ENCODE data around the gene STMN1. TPM values are rescaled to one million over a fixed set of nuclear protein-coding genes. Genes with fewer than 3 reads are reported as not detected.

The STMN1 gene
- 10 to 100 TPM; 40.3 to 59.5 (median 47.8) TPM for total RNA-seq
- polyA plus RNA-seq = 100 to 1,000 TPM in 1 of 3 donors, 10 to 100 TPM in 2; 48.4 to 174 (median 95.8) TPM
- long read RNA-seq, donor 1, transcript STMN1-206 (5 exons, 1,504 nt) = major isoform, 167 of 283 reads
- long read RNA-seq, donor 1, partial matches to known transcripts = 114 of 283 reads
- long read RNA-seq, donor 1, other reads (novel, unspliced or antisense) = 0 of 283 reads
- long read RNA-seq, donor 2, transcript STMN1-206 (5 exons, 1,504 nt) = major isoform, 119 of 249 reads
- long read RNA-seq, donor 2, partial matches to known transcripts = 127 of 249 reads
- long read RNA-seq, donor 2, other reads (novel, unspliced or antisense) = 0 of 249 reads

- Histone ChIP-seq H3K36me3 (peaks cover 0 to 27% (median 2%) of the 10 kb centered on the region in 6 donors), H3K27me3 (replicated peaks in 1 of 7) (peaks cover 0 to 5% (median 0%) of the 10 kb centered on the region in 7 donors), H3K27ac (peak within 1 kb of the TSS in 7 of 8 donors; percentile 55 to 81 (median 79)), H3K9me3 (no peaks in the 10 kb centered on the region), H3K4me3 (peak within 1 kb of the TSS; percentile 67 to 94 (median 84)), H3K4me1 (peaks cover 10 to 43% (median 24%) of the 10 kb centered on the region in 6 donors)
- peak; percentile 95 for DNase-seq
- TF ChIP-seq POLR2A (IDR thresholded peaks at IDR 0.05) (peak in 2 of 3 donors; percentile 59 to 94), POLR2AphosphoS5 (IDR thresholded peaks at IDR 0.05) (peak; percentile 93 to 99 (median 97)), CTCF (IDR thresholded peaks at IDR 0.05 in 8 of 11, conservative IDR thresholded peaks at IDR 0.05 in 3 of 11) (no peak)
- intact Hi-C loops (cut with DNase I; ENCODE audit: low total_unique reads) = no loop called here
- WGBS, 5 donors = 0 to 1% (median 1%) methylated on average over 31 to 102 of the region's 102 CpGs
Observed at GRCh38 chr1:25905680-25906643, at the start of gene STMN1. Gene STMN1, minus strand, starts transcription at chr1:25906419. Its CDS starts 1,743 bp downstream, at chr1:25904676.

- Histone ChIP-seq H3K27me3 (replicated peaks in 1 of 7) (no peaks in the 10 kb centered on the region), H3K36me3 (peaks cover 0 to 34% (median 24%) of the 10 kb centered on the region in 6 donors), H3K4me3 (no peak overlapping the region), H3K9me3 (peaks cover 0 to 9% (median 6%) of the 10 kb centered on the region in 8 donors), H3K27ac (no peak overlapping the region), H3K4me1 (no peaks in the 10 kb centered on the region)
- intact Hi-C loops (cut with DNase I; ENCODE audit: low total_unique reads) = no loop called here
- TF ChIP-seq CTCF (IDR thresholded peaks at IDR 0.05 in 8 of 11, conservative IDR thresholded peaks at IDR 0.05 in 3 of 11) = no peak
- no peak for TF ChIP-seq POLR2A (IDR thresholded peaks at IDR 0.05)
- TF ChIP-seq POLR2AphosphoS5 (IDR thresholded peaks at IDR 0.05) = no peak
- no peak for DNase-seq
Observed at GRCh38 chr1:25955553-25955952, 49.3 kb upstream of the STMN1 start.

GRCh38 chr1:25954282-25954938 lies 48.2 kb upstream of the STMN1 start:
- WGBS, 5 donors = 68 to 79% (median 79%) methylated on average over 10 of the region's 10 CpGs
- DNase-seq = no peak
- H3K27me3 ChIP-seq (replicated peaks in 1 of 7) = no peaks in the 10 kb centered on the region

More at GRCh38 chr1:25954282-25954938, 48.2 kb upstream of the STMN1 start:
- peaks cover 0 to 23% (median 14%) of the 10 kb centered on the region in 6 donors for H3K36me3 ChIP-seq
- H3K4me1 ChIP-seq = no peaks in the 10 kb centered on the region
- no peak overlapping the region for H3K27ac ChIP-seq
- TF ChIP-seq POLR2AphosphoS5 (IDR thresholded peaks at IDR 0.05) (no peak), CTCF (IDR thresholded peaks at IDR 0.05 in 8 of 11, conservative IDR thresholded peaks at IDR 0.05 in 3 of 11) (no peak), POLR2A (IDR thresholded peaks at IDR 0.05) (no peak)
- H3K4me3 ChIP-seq = no peak overlapping the region
- intact Hi-C loops (cut with DNase I; ENCODE audit: low total_unique reads) = no loop called here
- peaks cover 0 to 9% (median 6%) of the 10 kb centered on the region in 8 donors for H3K9me3 ChIP-seq
